Measurements from ENCODE around the gene TAS2R31.
"Not testable (repeated sequence)": the region's sequence is repeated elsewhere in the genome, so short reads cannot be mapped to it uniquely, and the experiment has no call there.

TAS2R31 gene

GRCh38 chr12:11031307-11031706 lies at the start of gene TAS2R31:
Gene TAS2R31, minus strand, starts transcription at chr12:11031407. Its CDS starts 72 bp downstream, at chr12:11031335.
- DNase-seq, result no peak

GRCh38 chr12:11078246-11078645 lies 47.0 kb upstream of the TAS2R31 start:
- DNase-seq, result no peak

DNA sequence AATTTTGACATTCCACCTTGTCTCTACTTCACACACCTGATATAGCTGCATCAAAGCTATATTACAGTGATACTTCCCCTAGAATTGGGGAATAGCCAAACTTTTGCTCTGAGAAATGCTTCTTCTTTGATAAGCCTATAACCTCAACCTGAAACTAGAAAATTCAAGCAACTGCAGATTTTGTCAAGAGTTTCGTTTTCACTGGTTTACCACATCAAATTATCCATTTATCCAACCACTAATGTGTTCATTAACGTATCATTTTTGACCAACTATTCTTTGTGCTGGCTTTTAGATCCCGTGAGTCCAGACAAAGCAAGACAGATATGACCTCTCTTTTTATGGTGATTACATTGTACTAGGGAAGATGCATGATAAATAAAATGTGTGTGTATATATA lies 44.4 kb upstream of the TAS2R31 start:
- DNase-seq, result no peak

DNA sequence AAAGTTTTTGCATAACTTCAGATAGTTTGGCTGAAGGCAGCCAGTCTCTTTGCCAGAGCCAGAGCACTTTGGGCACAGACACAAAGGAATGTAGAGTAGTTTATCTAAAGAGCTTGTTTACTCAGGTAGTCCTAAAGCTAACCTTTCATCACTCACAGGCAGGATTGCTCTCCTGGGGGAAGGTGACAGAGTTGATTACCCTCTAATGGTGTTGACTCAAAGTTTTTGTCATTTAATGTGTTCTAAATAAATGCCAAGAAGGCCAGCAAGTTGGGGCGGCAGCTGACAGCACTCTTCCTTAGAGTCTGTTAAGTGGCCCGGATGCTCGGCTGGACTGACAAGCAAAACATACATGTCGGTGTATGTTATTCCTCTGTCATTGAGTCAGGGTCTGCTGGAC lies 40.2 kb upstream of the TAS2R31 start:
- DNase-seq, result no peak

DNA sequence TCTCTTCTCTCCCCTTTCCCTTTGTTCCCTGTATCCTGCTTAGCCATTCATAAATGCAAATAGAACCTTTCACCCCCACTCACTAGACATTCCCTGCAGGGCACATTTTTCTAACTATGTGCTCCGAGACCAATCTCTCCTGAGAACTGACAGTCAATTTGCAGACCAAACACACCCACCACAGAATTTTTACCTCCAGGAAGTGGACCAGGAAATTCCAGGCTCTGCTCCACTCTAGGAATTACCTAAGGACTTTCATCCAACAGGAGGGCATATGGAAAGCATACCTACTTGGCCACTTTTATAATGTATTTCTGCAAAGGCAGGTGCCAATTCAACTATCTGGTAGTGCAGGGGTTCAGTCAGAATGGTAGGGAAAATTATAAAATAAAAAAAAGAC lies 39.8 kb upstream of the TAS2R31 start:
- no peak for DNase-seq

DNA sequence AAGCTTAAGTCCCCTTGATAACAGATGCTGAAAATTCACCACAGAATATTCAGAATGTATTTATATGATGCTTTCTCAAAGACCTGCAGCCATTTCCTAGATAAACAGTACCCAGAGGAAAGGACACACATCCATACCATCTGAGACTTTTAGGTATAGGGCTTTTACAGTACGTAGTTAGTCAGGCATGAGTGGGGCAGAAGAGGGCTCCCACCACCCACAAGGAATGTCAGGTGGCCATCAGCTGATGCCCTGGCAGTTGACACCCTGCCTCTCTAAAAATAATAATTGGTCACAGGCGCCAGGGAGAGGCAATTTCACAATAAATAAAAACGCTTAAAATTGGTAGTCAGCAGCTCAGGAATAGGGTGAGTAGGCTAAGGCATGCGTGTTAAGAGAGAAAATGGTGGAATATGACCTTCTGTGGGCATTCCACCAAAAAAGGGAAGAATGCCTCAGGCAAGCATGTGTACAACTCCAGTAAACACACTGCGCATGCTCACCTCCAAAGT lies 38.7 kb upstream of the TAS2R31 start:
- no peak for DNase-seq

- DNase-seq, result no peak
These were observed 36.3 kb upstream of the TAS2R31 start for GRCh38 chr12:11067514-11067913.

GRCh38 chr12:11062194-11062593 lies 31.0 kb upstream of the TAS2R31 start, which contains the start of gene TAS2R46:
Gene TAS2R46, minus strand, starts transcription at chr12:11062294. Its CDS starts 0 bp downstream, at chr12:11062294.
- DNase-seq, result not testable (repeated sequence)

DNA sequence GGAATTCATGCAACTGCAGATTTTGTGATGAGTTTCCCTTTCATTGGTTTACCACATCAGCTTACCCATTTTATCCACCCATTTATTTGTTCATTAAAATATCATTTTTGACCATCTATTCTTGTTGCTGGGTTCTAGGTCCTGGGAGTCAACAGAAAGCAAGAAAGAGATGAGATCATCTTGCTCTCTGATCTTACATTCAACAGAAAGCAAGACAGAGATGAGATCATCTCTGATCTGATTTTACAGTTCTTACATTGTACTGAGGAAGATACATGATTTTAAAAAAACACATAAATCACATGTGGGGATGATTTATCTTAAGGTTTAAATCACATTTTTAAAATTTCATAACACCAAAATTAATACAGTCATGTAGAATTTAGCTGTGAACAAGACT lies 28.6 kb upstream of the TAS2R31 start:
- peak; percentile 30 for DNase-seq

GRCh38 chr12:11059041-11059440 lies 27.8 kb upstream of the TAS2R31 start:
- no peak for DNase-seq

DNA sequence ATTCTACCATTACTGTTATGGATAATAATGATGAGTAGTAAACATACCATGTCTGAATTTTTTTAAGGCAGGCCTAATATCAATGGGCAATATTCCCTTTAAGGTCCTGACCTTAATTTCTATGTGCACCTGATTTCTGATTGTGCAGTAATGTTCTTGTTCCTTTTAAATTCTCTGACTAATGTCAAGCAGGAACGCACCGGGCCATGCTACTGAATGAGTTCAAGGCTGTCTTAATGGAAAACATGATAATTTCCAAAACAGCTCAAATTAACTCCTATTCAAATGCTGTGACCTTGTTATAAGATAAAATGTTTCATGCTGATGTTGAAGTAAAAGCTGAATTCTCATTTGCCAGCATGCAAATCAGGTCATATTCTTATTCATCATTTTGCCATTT lies 24.1 kb upstream of the TAS2R31 start:
- DNase-seq, result no peak

GRCh38 chr12:11049806-11050531 lies 18.8 kb upstream of the TAS2R31 start:
- DNase-seq, result not testable (repeated sequence)

- not testable (repeated sequence) for DNase-seq
These were observed 10.2 kb upstream of the TAS2R31 start for GRCh38 chr12:11041366-11041765.

- DNase-seq, result no peak
These were observed 9.0 kb upstream of the TAS2R31 start for GRCh38 chr12:11040162-11040561.

- no peak for DNase-seq
These were observed 8.0 kb upstream of the TAS2R31 start for GRCh38 chr12:11039171-11039570.

DNA sequence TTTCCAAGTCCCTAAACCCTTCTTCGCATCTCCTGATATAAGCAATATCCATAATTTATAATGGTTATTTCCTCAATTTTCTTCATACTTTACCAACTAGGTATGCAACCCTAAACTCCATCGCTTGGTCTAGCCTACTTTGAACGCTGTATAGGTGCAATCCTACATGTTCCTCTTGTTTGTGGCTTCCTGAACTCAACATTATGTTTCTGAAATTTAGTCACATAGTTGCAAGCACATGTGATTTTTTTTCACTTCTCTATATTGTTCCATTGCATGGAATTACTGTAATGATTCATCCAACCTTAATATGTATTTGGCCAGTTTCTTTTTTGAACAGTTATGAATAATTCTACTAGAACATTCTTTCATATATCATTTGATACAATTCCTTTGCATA lies 2.8 kb upstream of the TAS2R31 start:
- DNase-seq, result not testable (repeated sequence)

DNA sequence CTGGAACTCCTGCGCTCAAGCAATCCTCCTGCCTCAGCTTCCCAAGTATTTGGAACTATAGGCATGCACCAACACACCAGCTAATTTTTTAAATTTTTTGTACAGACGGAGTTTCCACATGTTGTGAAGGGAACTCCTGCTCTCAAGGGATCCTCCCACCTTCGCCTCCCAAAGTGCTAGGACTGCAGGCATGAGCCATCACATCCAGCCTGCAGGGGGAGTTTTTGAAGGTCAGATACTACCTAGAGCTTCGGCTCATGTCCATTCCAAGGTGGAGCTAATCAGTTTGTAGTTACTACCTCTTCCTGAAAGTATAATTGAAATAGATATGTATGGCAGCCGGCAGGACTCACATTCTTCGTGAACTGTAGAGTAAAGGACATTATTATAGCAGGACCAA lies 5.1 kb downstream of the TAS2R31 start:
- no peak for DNase-seq

DNA sequence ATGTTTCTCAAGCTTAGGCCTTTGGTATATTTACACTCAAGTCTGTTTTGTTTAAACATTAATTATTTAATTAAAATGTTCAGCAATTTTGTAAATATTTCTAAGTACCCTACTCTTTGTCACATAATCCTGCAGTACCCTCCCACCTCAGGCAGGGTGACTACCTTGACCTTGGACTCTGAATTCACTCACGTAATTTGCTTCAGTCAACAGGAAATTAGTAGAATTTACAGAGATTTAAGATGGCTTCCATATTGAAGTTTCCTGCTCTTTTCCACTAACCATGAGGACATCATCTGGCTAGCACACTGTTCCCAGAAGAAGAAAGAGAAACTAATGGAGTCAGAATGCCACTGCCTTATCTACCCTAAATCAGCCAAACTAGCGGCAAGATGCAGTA lies 7.8 kb downstream of the TAS2R31 start:
- no peak for DNase-seq

- no peak for DNase-seq
These were observed 8.7 kb downstream of the TAS2R31 start, which contains the start of gene TAS2R19 for GRCh38 chr12:11022520-11022919. Gene TAS2R19, minus strand, starts transcription at chr12:11022620. Its CDS starts 49 bp downstream, at chr12:11022571.

GRCh38 chr12:11016937-11017336 lies 14.3 kb downstream of the TAS2R31 start:
- DNase-seq, result no peak

GRCh38 chr12:11015775-11016430 lies 15.3 kb downstream of the TAS2R31 start:
- no peak for DNase-seq

- DNase-seq, result no peak
These were observed 17.0 kb downstream of the TAS2R31 start for GRCh38 chr12:11014234-11014633.

GRCh38 chr12:11007608-11008007 lies 23.6 kb downstream of the TAS2R31 start:
- no peak for DNase-seq

- no peak for DNase-seq
These were observed 33.0 kb downstream of the TAS2R31 start, which contains the start of gene TAS2R20 for GRCh38 chr12:10998204-10998603. Gene TAS2R20, minus strand, starts transcription at chr12:10998304. Its CDS starts 429 bp downstream, at chr12:10997875.

All from inflammatory macrophage treated with lipopolysaccharide for 4 hours (primary cell).